Activated CD8-positive, alpha-beta T cell treated with anti-CD3 and anti-CD28 coated beads for 36 hours (primary cell): ENCODE data around the gene CASTOR1. TPM values are rescaled to one million over a fixed set of nuclear protein-coding genes. Genes with fewer than 3 reads are reported as not detected.

ENCODE experiments used
- ATAC-seq: fragments of 200-7000 bp; cut with Tn5 transposase; one replicate; pipeline ENCODE4 v1.10.0; 2021; ENCODE audit warnings: mild to moderate bottlenecking, moderate library complexity
- CTCF ChIA-PET: fragments of 350-600 bp; sonication (Branson Sonifier 250); formaldehyde crosslinking; loops from one replicate; lab custom pipeline; 2021; ENCODE audit warnings: antibody characterized with exemption; lab: Charles Lee
- POLR2A ChIA-PET: fragments of 350-600 bp; sonication (Branson Sonifier 250); formaldehyde crosslinking; loops from one replicate; lab custom pipeline; 2021; ENCODE audit warnings: antibody characterized with exemption; lab: Charles Lee
- DNase-seq: peaks from one replicate; pipeline ENCODE4 v3.0.0-alpha.2; 2020
- H3K27ac Mint-ChIP-seq: one replicate; pipeline ENCODE4 v1.8.0; 2021; ENCODE audit warnings: mild to moderate bottlenecking, mixed read lengths
- H3K27me3 Mint-ChIP-seq: one replicate; pipeline ENCODE4 v1.8.0; 2021; ENCODE audit warnings: mixed read lengths
- H3K36me3 Mint-ChIP-seq: one replicate; pipeline ENCODE4 v1.8.0; 2021; ENCODE audit warnings: low read depth, mixed read lengths
- H3K4me1 Mint-ChIP-seq: one replicate; pipeline ENCODE4 v1.8.0; 2021; ENCODE audit warnings: low read depth, mixed read lengths
- H3K4me3 Mint-ChIP-seq: one replicate; pipeline ENCODE4 v1.8.0; 2021; ENCODE audit warnings: mild to moderate bottlenecking, moderate library complexity, mixed read lengths
- H3K9me3 Mint-ChIP-seq: one replicate; pipeline ENCODE4 v1.8.0; 2021; ENCODE audit warnings: mixed read lengths
- intact Hi-C: fragments of 100-400 bp; cut with micrococcal nuclease; formaldehyde crosslinking; loops from one replicate; pipeline ENCODE4 v1.10.0; 2022
- total RNA-seq, 2 experiments: library from RNA; stranded (reverse); gene quantifications; one replicate each; pipeline ENCODE4 v1.2.3, GENCODE V29; 2021
- TF ChIP-seq, protein P1 (sequence below): fragments of 200-600 bp; IDR thresholded peaks from one replicate; pipeline ENCODE4 v1.8.0; 2022; ENCODE audit warnings: antibody characterized with exemption, mild to moderate bottlenecking

Gene CASTOR1
- total RNA-seq, 2 experiments from 2014 or later, result 4.2 to 5.1 TPM

DNA sequence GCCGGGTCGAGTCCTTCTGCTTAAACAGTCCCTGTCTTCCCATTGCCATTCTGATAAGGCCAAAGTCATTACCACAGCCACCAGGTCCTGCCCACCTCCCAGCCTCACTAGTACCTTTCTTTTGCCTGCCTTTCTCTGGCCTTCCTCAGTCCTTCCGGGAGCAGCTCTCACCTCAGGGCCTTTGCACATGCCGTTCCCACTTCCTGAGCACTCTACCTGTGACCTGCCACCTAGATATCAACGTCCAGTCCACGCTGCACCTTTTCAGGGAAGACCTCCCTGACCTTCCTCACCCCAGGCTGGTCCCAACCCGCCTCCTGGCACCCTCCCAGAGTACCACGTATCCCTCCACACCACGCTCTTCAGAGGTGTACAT is 14.9 kb downstream of the CASTOR1 start:
- no peak for ATAC-seq
- no peak overlapping the region for H3K27ac Mint-ChIP-seq
- ChIA-PET CTCF (interaction anchor here (1.4 kb wide), 1 partner anchor 13 kb away, joined by 5 read pairs; no protein-coding TSS in a partner anchor), POLR2A (no interaction called here)
- no peak for DNase-seq
- no peaks in the 10 kb centered on the region for H3K9me3 Mint-ChIP-seq
- no peak overlapping the region for H3K4me3 Mint-ChIP-seq
- H3K4me1 Mint-ChIP-seq, result peaks cover 42% of the 10 kb centered on the region
- intact Hi-C loops, result no loop called here
- no peaks in the 10 kb centered on the region for H3K27me3 Mint-ChIP-seq
- TF ChIP-seq, protein P1, sequence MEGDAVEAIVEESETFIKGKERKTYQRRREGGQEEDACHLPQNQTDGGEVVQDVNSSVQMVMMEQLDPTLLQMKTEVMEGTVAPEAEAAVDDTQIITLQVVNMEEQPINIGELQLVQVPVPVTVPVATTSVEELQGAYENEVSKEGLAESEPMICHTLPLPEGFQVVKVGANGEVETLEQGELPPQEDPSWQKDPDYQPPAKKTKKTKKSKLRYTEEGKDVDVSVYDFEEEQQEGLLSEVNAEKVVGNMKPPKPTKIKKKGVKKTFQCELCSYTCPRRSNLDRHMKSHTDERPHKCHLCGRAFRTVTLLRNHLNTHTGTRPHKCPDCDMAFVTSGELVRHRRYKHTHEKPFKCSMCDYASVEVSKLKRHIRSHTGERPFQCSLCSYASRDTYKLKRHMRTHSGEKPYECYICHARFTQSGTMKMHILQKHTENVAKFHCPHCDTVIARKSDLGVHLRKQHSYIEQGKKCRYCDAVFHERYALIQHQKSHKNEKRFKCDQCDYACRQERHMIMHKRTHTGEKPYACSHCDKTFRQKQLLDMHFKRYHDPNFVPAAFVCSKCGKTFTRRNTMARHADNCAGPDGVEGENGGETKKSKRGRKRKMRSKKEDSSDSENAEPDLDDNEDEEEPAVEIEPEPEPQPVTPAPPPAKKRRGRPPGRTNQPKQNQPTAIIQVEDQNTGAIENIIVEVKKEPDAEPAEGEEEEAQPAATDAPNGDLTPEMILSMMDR, result no peak
- peaks cover 5% of the 10 kb centered on the region for H3K36me3 Mint-ChIP-seq

DNA sequence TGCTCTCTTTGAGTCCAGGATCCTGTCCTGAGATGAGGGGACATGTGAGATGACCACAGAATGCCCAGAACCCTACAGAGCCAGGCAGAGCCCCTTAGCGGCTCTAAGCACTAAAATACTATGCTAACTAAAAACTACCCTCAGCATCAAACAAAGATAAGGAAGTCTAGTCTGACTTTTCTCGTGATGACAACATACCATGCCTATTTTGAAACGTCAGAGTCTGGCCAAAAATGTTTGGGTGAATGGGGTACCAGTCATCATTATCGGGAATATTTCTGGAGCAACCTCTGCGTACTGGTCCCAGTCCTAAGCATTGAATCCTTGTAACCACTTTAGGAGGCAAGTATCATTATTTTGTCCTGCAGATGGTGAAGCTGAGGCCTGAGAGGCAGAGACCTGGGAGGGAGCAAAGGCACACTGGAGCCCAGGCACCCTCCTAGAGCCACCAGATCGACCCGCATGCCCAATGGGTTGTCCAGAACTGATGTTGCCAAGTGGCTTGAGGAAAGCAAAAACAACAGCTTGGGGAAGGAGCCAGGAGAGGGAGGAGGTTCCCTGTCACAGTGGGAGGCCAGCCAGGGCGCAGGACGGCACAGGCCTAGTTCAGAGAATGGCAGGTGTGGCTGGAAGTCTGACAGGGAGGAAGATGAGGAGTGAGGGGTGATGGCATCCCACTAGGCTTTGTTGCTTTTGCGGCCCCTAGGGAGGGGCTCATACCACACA is 15.4 kb downstream of the CASTOR1 start:
- H3K36me3 Mint-ChIP-seq, result peaks cover 11% of the 10 kb centered on the region
- H3K4me1 Mint-ChIP-seq, result peaks cover 39% of the 10 kb centered on the region
- ChIA-PET CTCF (interaction anchor here (1.4 kb wide), 1 partner anchor 14 kb away, joined by 5 read pairs; no protein-coding TSS in a partner anchor), POLR2A (no interaction called here)
- no peaks in the 10 kb centered on the region for H3K27me3 Mint-ChIP-seq
- ATAC-seq, result no peak
- no peak overlapping the region for H3K4me3 Mint-ChIP-seq
- no peaks in the 10 kb centered on the region for H3K9me3 Mint-ChIP-seq
- no peak for DNase-seq
- TF ChIP-seq, protein P1, result no peak
- H3K27ac Mint-ChIP-seq, result no peak overlapping the region
- intact Hi-C loops, result no loop called here

DNA sequence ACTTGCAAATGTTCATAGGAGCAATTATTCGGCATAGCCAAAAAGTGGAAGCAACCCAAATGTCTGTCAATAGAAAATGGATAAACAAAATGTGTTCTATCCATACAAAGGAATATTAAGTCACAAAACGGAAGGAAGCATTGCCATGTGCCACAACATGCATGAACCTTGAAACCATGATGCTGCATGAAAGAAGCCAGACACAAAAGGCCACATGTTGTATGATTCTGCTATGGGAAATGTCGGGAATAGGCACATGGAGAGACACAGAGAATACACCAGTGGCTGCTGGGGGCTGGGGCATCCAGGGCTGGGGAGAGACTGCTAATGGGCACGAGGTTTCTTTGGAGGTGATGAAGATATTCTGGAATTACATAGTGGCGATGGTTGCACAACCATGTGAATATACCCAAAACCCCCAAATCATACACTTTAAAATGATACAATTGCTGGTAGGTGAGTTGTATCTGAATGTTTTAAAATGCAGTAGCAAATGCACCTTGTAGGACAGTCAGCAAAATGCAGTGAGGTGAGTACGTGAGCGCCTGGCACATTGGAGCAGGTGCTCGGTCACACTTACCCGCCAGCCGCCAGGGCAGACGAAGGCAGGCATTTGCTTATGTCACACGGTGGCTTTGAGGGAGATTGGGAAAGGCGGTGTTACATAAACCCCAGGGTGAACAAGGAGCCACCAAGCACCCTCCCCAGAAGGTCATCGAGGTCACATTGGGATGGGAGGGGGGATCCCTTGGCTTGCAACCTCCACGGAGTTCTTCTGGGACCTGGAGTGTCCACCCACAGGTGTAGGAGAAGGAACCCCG is 16.3 kb downstream of the CASTOR1 start:
- Mint-ChIP-seq H3K27ac (peak overlapping the region; percentile 28), H3K36me3 (peaks cover 16% of the 10 kb centered on the region), H3K9me3 (no peaks in the 10 kb centered on the region), H3K27me3 (no peaks in the 10 kb centered on the region), H3K4me3 (no peak overlapping the region), H3K4me1 (peaks cover 46% of the 10 kb centered on the region)
- DNase-seq, result no peak
- TF ChIP-seq, protein P1, result no peak
- ATAC-seq, result no peak
- ChIA-PET POLR2A (no interaction called here), CTCF (interaction anchor here (1.0 kb wide), 1 partner anchor 18 kb away, joined by 4 read pairs; no protein-coding TSS in a partner anchor)
- intact Hi-C loops, result no loop called here

DNA sequence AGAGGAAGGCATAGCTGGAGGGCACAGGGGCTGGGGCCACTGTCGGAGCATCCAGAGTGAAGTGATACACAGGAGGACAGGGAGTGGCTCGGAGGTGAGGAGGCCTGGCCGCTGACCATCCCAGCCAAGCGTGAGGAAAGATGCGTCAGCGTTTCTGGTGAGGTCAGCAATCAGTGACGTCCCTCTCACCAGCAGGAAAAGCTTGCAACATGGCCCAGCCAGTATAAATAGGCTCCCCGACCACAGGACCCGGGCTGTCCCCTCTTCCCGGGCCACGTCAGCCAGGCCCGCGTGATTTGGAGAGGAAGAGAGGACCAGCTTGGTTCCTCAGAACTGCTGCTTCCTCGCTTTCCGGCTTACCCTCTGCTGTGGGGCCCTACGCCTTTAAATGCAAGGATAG is 18.5 kb downstream of the CASTOR1 start:
- H3K4me1 Mint-ChIP-seq, result peaks cover 40% of the 10 kb centered on the region
- H3K9me3 Mint-ChIP-seq, result no peaks in the 10 kb centered on the region
- peak overlapping the region; percentile 26 for H3K27ac Mint-ChIP-seq
- peaks cover 28% of the 10 kb centered on the region for H3K36me3 Mint-ChIP-seq
- DNase-seq (no peak), ATAC-seq (no peak)
- ChIA-PET CTCF (interaction anchor here (1.1 to 4.4 kb wide), 2 partner anchors 12 to 17 kb away, joined by 3 to 33 read pairs; partner anchors contain the start of gene CASTOR1), POLR2A (interaction anchor here (0.8 to 1.2 kb wide), 2 partner anchors 8 to 71 kb away, joined by 3 to 4 read pairs; no protein-coding TSS in a partner anchor)
- intact Hi-C loops, result no loop called here
- TF ChIP-seq, protein P1, result no peak
- no peak overlapping the region for H3K4me3 Mint-ChIP-seq
- no peaks in the 10 kb centered on the region for H3K27me3 Mint-ChIP-seq
